ENCODE measurements around the gene TFF3. TPM values are rescaled to one million over a fixed set of nuclear protein-coding genes. Genes with fewer than 3 reads are reported as not detected.

The TFF3 gene
- total RNA-seq, 4 donors from 2014 or later: 164 to 2,581 (median 367) TPM

GRCh38 chr21:42279888-42280287, 35.3 kb downstream of the TFF3 start:
- Histone ChIP-seq H3K9me3 (no peaks in the 10 kb centered on the region), H3K27me3 (no peaks in the 10 kb centered on the region), H3K27ac (no peak overlapping the region), H3K4me1 (no peaks in the 10 kb centered on the region), H3K4me3 (no peak overlapping the region), H3K36me3 (peaks cover 0 to 5% (median 0%) of the 10 kb centered on the region in 4 donors)
- in situ Hi-C loops (cut with MboI; ENCODE audit: low pct_ligation_motif_present in 1 of 4, low pct_unique_long_range_greater_than_20kb in 1 of 4, low sequenced_read_pairs in 3 of 4): no loop called here
- 89% methylated on average over 11 of the region's 11 CpGs; no CpG with 5 or more reads in 1 of the 2 donors for WGBS, 2 donors (ENCODE audit: low coverage in 1 of 2)
- intact Hi-C loops (cut with DNase I; ENCODE audit: low total_unique reads): no loop called here
- TF ChIP-seq POLR2AphosphoS5 (IDR thresholded peaks at IDR 0.05) (no peak), POLR2A (IDR thresholded peaks at IDR 0.05) (no peak), EP300 (IDR thresholded peaks at IDR 0.05; ENCODE audit: low read depth) (no peak)
- TF ChIP-seq, protein P1, sequence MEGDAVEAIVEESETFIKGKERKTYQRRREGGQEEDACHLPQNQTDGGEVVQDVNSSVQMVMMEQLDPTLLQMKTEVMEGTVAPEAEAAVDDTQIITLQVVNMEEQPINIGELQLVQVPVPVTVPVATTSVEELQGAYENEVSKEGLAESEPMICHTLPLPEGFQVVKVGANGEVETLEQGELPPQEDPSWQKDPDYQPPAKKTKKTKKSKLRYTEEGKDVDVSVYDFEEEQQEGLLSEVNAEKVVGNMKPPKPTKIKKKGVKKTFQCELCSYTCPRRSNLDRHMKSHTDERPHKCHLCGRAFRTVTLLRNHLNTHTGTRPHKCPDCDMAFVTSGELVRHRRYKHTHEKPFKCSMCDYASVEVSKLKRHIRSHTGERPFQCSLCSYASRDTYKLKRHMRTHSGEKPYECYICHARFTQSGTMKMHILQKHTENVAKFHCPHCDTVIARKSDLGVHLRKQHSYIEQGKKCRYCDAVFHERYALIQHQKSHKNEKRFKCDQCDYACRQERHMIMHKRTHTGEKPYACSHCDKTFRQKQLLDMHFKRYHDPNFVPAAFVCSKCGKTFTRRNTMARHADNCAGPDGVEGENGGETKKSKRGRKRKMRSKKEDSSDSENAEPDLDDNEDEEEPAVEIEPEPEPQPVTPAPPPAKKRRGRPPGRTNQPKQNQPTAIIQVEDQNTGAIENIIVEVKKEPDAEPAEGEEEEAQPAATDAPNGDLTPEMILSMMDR (IDR thresholded peaks at IDR 0.05): no peak
- DNase-seq: no peak

GRCh38 chr21:42279341-42279871, 35.8 kb downstream of the TFF3 start:
- intact Hi-C loops (cut with DNase I; ENCODE audit: low total_unique reads): no loop called here

DNA sequence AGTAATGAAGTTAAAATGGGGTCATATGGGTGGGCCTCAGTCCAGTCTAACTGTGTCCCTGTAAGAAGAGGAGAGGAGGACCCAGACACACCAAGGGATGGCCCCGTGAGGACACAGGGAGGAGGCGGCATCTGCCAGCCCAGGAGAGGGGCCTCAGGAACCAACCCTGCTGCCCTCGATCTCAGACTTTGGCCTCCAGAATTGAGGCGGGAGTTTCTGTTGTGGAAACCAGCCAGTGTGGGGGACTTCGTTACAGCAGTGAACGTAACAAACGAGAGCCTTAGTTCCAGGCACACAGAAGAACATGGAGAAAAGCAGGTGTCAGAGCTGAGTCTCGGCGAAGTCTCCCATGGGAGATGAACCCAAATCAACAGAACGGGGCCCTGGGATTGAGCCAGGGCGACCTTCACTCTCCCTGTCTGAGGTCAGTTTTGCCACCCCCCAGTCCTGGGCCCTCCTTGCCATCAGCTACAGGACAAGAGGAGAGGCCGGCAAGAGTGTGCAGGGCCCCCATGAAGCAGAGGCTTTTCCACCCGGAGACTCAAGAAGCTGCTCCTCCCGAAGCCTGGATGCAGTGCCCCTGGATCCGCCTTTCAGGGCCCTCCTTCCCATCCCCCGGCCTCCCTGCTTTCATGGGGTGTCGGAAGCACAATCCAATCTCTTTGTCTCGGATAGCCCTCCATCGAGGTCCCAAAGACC, 36.6 kb downstream of the TFF3 start:
- intact Hi-C loops (cut with DNase I; ENCODE audit: low total_unique reads): no loop called here
- Histone ChIP-seq H3K27me3 (no peaks in the 10 kb centered on the region), H3K4me3 (no peak overlapping the region), H3K27ac (no peak overlapping the region), H3K9me3 (no peaks in the 10 kb centered on the region), H3K4me1 (no peaks in the 10 kb centered on the region), H3K36me3 (peaks cover 0 to 5% (median 2%) of the 10 kb centered on the region in 4 donors)
- TF ChIP-seq, protein P1 (IDR thresholded peaks at IDR 0.05): no peak
- no peak for TF ChIP-seq EP300 (IDR thresholded peaks at IDR 0.05; ENCODE audit: low read depth)
- no peak for TF ChIP-seq POLR2A (IDR thresholded peaks at IDR 0.05)
- TF ChIP-seq POLR2AphosphoS5 (IDR thresholded peaks at IDR 0.05): no peak
- in situ Hi-C loops (cut with MboI; ENCODE audit: low pct_ligation_motif_present in 1 of 4, low pct_unique_long_range_greater_than_20kb in 1 of 4, low sequenced_read_pairs in 3 of 4): no loop called here
- WGBS, 2 donors (ENCODE audit: low coverage in 1 of 2): 90 to 93% methylated on average over 2 to 19 of the region's 19 CpGs
- DNase-seq: no peak

More at GRCh38 chr21:42279341-42279871, 35.8 kb downstream of the TFF3 start:
- Histone ChIP-seq H3K36me3 (peaks cover 0 to 5% (median 0%) of the 10 kb centered on the region in 4 donors), H3K27ac (no peak overlapping the region), H3K4me1 (no peaks in the 10 kb centered on the region), H3K27me3 (no peaks in the 10 kb centered on the region), H3K4me3 (no peak overlapping the region), H3K9me3 (no peaks in the 10 kb centered on the region)
- TF ChIP-seq POLR2AphosphoS5 (IDR thresholded peaks at IDR 0.05) (no peak), EP300 (IDR thresholded peaks at IDR 0.05; ENCODE audit: low read depth) (no peak), POLR2A (IDR thresholded peaks at IDR 0.05) (no peak)
- TF ChIP-seq, protein P1 (IDR thresholded peaks at IDR 0.05): no peak
- in situ Hi-C loops (cut with MboI; ENCODE audit: low pct_ligation_motif_present in 1 of 4, low pct_unique_long_range_greater_than_20kb in 1 of 4, low sequenced_read_pairs in 3 of 4): no loop called here
- DNase-seq: no peak
- 88 to 95% methylated on average over 6 to 20 of the region's 20 CpGs for WGBS, 2 donors (ENCODE audit: low coverage in 1 of 2)

GRCh38 chr21:42277593-42277992, 37.6 kb downstream of the TFF3 start:
- 86 to 100% methylated on average over 2 to 4 of the region's 4 CpGs for WGBS, 2 donors (ENCODE audit: low coverage in 1 of 2)
- no peaks in the 10 kb centered on the region for H3K27me3 ChIP-seq
- in situ Hi-C loops (cut with MboI; ENCODE audit: low pct_ligation_motif_present in 1 of 4, low pct_unique_long_range_greater_than_20kb in 1 of 4, low sequenced_read_pairs in 3 of 4): no loop called here
- no peaks in the 10 kb centered on the region for H3K9me3 ChIP-seq
- intact Hi-C loops (cut with DNase I; ENCODE audit: low total_unique reads): no loop called here
- H3K4me1 ChIP-seq: no peaks in the 10 kb centered on the region
- H3K4me3 ChIP-seq: no peak overlapping the region
- no peak overlapping the region for H3K27ac ChIP-seq
- no peak for DNase-seq
- TF ChIP-seq, protein P1 (IDR thresholded peaks at IDR 0.05): no peak
- no peak for TF ChIP-seq EP300 (IDR thresholded peaks at IDR 0.05; ENCODE audit: low read depth)
- no peak for TF ChIP-seq POLR2A (IDR thresholded peaks at IDR 0.05)
- no peak for TF ChIP-seq POLR2AphosphoS5 (IDR thresholded peaks at IDR 0.05)
- peaks cover 0 to 5% (median 2%) of the 10 kb centered on the region in 4 donors for H3K36me3 ChIP-seq

All from transverse colon (tissue), 4 donors.